A673 (cell line): Measurements from ENCODE around the gene GMDS.

ENCODE experiments used
- CTCF ChIP-seq: fragments of 300-800, 200-600 bp; sonication (generic); conservative IDR thresholded peaks from 2 replicates; pipeline ENCODE4 v1.5.1; 2017; ENCODE audit warnings: low read depth, mild to moderate bottlenecking, antibody characterized with exemption, low read length, moderate library complexity, mixed read lengths
- EZH2 ChIP-seq: fragments of 200-600 bp; sonication (generic); IDR thresholded peaks from 2 replicates; pipeline ENCODE4 v1.6.1; 2017; ENCODE audit warnings: borderline replicate concordance, low read depth, mild to moderate bottlenecking, mixed read lengths, antibody characterized with exemption, low read length; ENCODE audit not compliant: poor library complexity, severe bottlenecking

- TF ChIP-seq CTCF (no peak), EZH2 (no peak)
These were observed 396.7 kb downstream of the GMDS start for GRCh38 chr6:1848752-1849151.
